Endometrium (tissue), 2 donors: ENCODE measurements around the gene DNAH9.
A peak's percentile ranks its signal among the peaks of the same experiment; 100 is the strongest.

Experiments
- FAIRE-seq: peaks from 2 replicates; lab custom pipeline; 2012; peaks lifted over from hg19 to GRCh38; lab: Jason Lieb, UNC
- donor health status: control.
- donor health status: control.

The DNAH9 gene

GRCh38 chr17:11610999-11611566 lies 12.8 kb downstream of the DNAH9 start:
- no peak for FAIRE-seq

GRCh38 chr17:11612956-11613355 lies 14.7 kb downstream of the DNAH9 start:
- FAIRE-seq: no peak

- FAIRE-seq: peak; percentile 90
Observed at GRCh38 chr17:11618861-11619566, 20.7 kb downstream of the DNAH9 start.

GRCh38 chr17:11622492-11622891 lies 24.2 kb downstream of the DNAH9 start:
- no peak for FAIRE-seq

GRCh38 chr17:11624976-11625375 lies 26.7 kb downstream of the DNAH9 start:
- no peak for FAIRE-seq

- FAIRE-seq: no peak
Observed at GRCh38 chr17:11625878-11626277, 27.6 kb downstream of the DNAH9 start.

GRCh38 chr17:11627301-11627940 lies 29.2 kb downstream of the DNAH9 start:
- FAIRE-seq: no peak

GRCh38 chr17:11628374-11628773 lies 30.1 kb downstream of the DNAH9 start:
- no peak for FAIRE-seq

GRCh38 chr17:11628831-11629230 lies 30.6 kb downstream of the DNAH9 start:
- no peak for FAIRE-seq

- no peak for FAIRE-seq
Observed at GRCh38 chr17:11636771-11637170, 38.5 kb downstream of the DNAH9 start.

- no peak for FAIRE-seq
Observed at GRCh38 chr17:11637796-11638195, 39.5 kb downstream of the DNAH9 start.

GRCh38 chr17:11638700-11639265 lies 40.5 kb downstream of the DNAH9 start:
- no peak for FAIRE-seq

GRCh38 chr17:11639736-11640462 lies 41.6 kb downstream of the DNAH9 start:
- FAIRE-seq: no peak

GRCh38 chr17:11640463-11640814 lies 42.2 kb downstream of the DNAH9 start:
- FAIRE-seq: no peak

GRCh38 chr17:11641521-11642275 lies 43.4 kb downstream of the DNAH9 start:
- FAIRE-seq: no peak

GRCh38 chr17:11642655-11643054 lies 44.4 kb downstream of the DNAH9 start:
- no peak for FAIRE-seq

- no peak for FAIRE-seq
Observed at GRCh38 chr17:11643851-11644250, 45.6 kb downstream of the DNAH9 start.

- peak; percentile 91 for FAIRE-seq
Observed at GRCh38 chr17:11644265-11645212, 46.3 kb downstream of the DNAH9 start.

GRCh38 chr17:11645426-11645825 lies 47.2 kb downstream of the DNAH9 start:
- no peak for FAIRE-seq

- FAIRE-seq: no peak
Observed at GRCh38 chr17:11651089-11651488, 52.8 kb downstream of the DNAH9 start.

- no peak for FAIRE-seq
Observed at GRCh38 chr17:11668618-11669017, 70.3 kb downstream of the DNAH9 start.
